Transverse colon (tissue), 4 donors: ENCODE measurements around the gene IL1F10.

Experiments
- CTCF ChIP-seq, 5 experiments: fragments of 200-600 bp in 3 of 5; fragments of 450-650 bp in 2 of 5; sonication (generic) in 3 of 5; IDR thresholded peaks; 1 replicate in 2 of 5; 2 replicates in 3 of 5; pipeline ENCODE4 v1.5.1; 2016 to 2017; ENCODE audit warnings: antibody characterized with exemption in 5 of 5, inconsistent platforms in 3 of 5, mild to moderate bottlenecking in 2 of 5, moderate library complexity in 1 of 5
- EP300 ChIP-seq: sonication (generic); formaldehyde crosslinking; IDR thresholded peaks from one replicate; pipeline ENCODE4 v1.6.1; 2017; ENCODE audit warnings: antibody characterized with exemption, low read depth
- POLR2A ChIP-seq: fragments of 450-650 bp; IDR thresholded peaks from one replicate; pipeline ENCODE4 v1.6.1; 2016; ENCODE audit warnings: antibody characterized with exemption, mild to moderate bottlenecking, moderate library complexity
- POLR2AphosphoS5 ChIP-seq, 3 donors: sonication (generic); formaldehyde crosslinking; IDR thresholded peaks; one replicate each; pipeline ENCODE4 v1.6.1; 2016; ENCODE audit warnings: antibody characterized with exemption in 3 of 3

DNA sequence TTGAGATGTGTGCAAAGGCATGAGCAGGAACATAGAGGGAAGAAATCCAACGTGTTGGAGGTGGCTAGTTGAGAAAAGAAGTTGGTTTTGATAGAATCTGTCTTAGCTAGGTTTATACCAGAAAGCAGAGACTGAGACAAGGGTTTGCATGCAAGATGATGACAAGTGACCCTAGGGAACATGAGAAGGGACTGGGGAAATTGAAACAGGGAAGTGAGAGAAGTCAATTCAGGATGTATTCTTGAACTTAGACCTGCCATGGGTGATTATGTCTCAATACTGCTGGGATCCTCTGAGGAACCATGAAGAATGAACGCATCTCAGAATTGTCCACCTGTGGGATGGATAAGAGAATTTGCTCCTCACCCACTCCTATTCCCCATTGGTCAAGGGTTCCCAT is 42.0 kb upstream of the IL1F10 start:
- no peak for TF ChIP-seq POLR2A
- TF ChIP-seq CTCF (IDR thresholded peaks at IDR 0.05): no peak
- TF ChIP-seq POLR2AphosphoS5 (IDR thresholded peaks at IDR 0.05): no peak
- TF ChIP-seq EP300: no peak
